IgD-negative memory B cell (primary cell): ENCODE data around the gene KDM6B. TPM values are rescaled to one million over a fixed set of nuclear protein-coding genes. Genes with fewer than 3 reads are reported as not detected.
"Not testable (repeated sequence)": the region's sequence is repeated elsewhere in the genome, so short reads cannot be mapped to it uniquely, and the experiment has no call there.

Experiments used
- H3K27ac Mint-ChIP-seq, 3 donors: one replicate each; pipeline ENCODE4 v1.8.0; 2020 to 2022; ENCODE audit warnings: mild to moderate bottlenecking in 3 of 3, mixed read lengths in 3 of 3, moderate library complexity in 1 of 3
- H3K27me3 Mint-ChIP-seq: one replicate; pipeline ENCODE4 v1.8.0; 2021; ENCODE audit warnings: mixed read lengths
- H3K36me3 Mint-ChIP-seq: one replicate; pipeline ENCODE4 v1.8.0; 2020; ENCODE audit warnings: mild to moderate bottlenecking, mixed read lengths
- H3K4me1 Mint-ChIP-seq, 3 donors: one replicate each; pipeline ENCODE4 v1.8.0; 2020 to 2022; ENCODE audit warnings: mixed read lengths in 3 of 3, mild to moderate bottlenecking in 1 of 3
- H3K4me3 Mint-ChIP-seq, 4 donors: one replicate each; pipeline ENCODE4 v1.8.0; 2020 to 2022; ENCODE audit warnings: mild to moderate bottlenecking in 4 of 4, mixed read lengths in 4 of 4, moderate library complexity in 3 of 4
- H3K9me3 Mint-ChIP-seq, 3 donors: one replicate each; pipeline ENCODE4 v1.8.0; 2020 to 2021; ENCODE audit warnings: mixed read lengths in 3 of 3, mild to moderate bottlenecking in 1 of 3
- polyA plus RNA-seq: library from polyadenylated mRNA; unstranded; fragments of 300-500 nt; fragmentation: Illumina TruSeq; gene quantifications from one replicate; pipeline ENCODE4 v1.2.3, GENCODE V29; 2021

KDM6B gene
- polyA plus RNA-seq, 1 donor from 2014 or later: 1.9 TPM

DNA sequence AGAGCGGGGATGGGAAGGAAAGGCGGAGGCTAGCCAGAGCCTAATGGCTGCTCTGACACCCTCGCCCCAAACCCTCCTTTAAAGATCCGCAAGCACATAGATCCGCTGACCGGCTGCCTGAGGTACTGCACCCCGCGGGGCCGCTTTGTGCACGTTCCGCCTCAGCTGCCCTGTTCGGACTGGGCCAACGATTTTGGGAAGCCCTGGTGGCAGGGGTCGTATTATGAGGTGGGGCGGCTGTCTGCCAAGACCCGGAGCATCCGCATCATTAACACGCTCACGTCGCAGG is 24.4 kb downstream of the KDM6B start:
- Mint-ChIP-seq H3K9me3 (no peaks in the 10 kb centered on the region), H3K4me3 (no peak overlapping the region), H3K4me1 (peaks cover 10 to 24% (median 11%) of the 10 kb centered on the region in 3 donors), H3K36me3 (no peaks in the 10 kb centered on the region), H3K27ac (no peak overlapping the region), H3K27me3 (no peaks in the 10 kb centered on the region)

DNA sequence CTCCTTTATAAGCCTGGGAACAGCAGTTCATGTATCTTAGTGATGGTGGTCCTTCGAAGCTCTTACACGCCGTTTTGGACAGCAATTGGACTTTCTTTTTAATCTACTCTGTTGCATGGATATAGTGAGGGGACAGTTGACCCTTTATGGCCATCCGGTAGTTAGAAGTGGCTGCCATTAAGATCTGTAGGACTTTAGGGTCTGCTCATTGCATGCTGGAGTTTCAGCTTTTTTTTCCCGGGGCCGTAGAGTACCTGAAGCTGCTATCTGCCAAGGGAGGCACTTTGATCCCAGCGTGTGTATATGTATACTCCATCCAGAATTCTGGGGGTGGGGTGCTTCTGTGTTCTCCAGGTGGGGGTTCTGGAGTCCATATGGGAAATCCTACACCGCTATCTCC is 25.0 kb downstream of the KDM6B start:
- Mint-ChIP-seq H3K4me1 (peaks cover 10 to 24% (median 11%) of the 10 kb centered on the region in 3 donors), H3K36me3 (peaks cover 2% of the 10 kb centered on the region), H3K4me3 (no peak overlapping the region), H3K27ac (no peak overlapping the region), H3K27me3 (no peaks in the 10 kb centered on the region), H3K9me3 (no peaks in the 10 kb centered on the region)

- Mint-ChIP-seq H3K9me3 (no peaks in the 10 kb centered on the region), H3K36me3 (peaks cover 2% of the 10 kb centered on the region), H3K4me1 (peaks cover 5 to 17% (median 10%) of the 10 kb centered on the region in 3 donors), H3K27ac (no peak overlapping the region), H3K4me3 (peak overlapping the region in 1 of 4 donors; percentile 33), H3K27me3 (no peaks in the 10 kb centered on the region)
Observed at GRCh38 chr17:7862692-7863437, 28.8 kb downstream of the KDM6B start.

DNA sequence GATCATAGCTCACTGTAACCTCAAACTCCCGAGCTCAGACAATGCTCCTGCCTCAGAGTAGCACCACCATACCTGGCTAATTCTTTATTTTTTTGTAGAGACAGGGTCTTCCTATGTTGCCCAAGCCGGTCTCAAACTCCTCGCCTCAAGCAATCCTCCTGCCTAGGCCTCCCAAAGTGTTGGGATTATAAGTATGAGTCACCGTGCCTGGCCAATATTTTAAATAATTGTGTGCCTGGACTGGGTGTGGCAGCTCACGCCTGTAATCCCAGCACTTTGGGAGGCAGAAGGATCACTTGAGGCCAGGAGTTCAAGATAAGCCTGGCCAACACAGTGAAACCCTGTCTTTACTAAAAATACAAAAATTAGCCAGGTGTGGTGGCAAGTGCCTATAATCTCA is 30.4 kb downstream of the KDM6B start:
- not testable (repeated sequence) for H3K9me3 Mint-ChIP-seq, H3K36me3 Mint-ChIP-seq, H3K27me3 Mint-ChIP-seq, H3K27ac Mint-ChIP-seq, H3K4me3 Mint-ChIP-seq
- peaks cover 4 to 12% (median 5%) of the 10 kb centered on the region in 3 donors for H3K4me1 Mint-ChIP-seq

DNA sequence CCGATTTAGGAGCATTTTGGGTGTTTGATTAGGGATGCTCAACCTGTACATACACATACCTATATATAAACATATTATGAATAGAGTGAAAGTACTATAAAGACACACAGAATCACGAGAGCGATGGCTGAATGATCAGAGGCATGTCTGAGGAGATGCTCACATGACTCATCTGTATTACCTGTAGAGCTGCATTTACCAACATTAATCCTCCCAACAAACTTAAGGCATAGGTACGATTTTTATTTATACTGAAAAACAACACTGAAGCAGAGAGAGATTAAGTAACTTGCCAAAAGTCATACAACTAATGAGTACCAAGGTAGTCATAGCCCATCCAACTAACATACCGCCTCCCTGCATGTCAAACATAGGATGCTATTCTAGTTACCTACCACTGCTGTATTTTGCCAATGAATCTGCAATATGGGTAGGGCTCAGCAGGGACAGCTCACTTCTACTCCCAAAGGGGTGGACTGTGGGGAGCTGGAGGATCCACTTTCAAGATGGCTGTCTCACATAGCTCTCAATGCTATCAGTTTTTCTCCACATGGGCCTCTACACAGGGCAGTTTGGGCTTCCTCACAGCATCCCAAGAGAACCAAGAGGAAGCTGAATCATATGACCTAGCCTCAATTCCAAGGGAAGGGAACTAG is 31.1 kb downstream of the KDM6B start:
- no peak overlapping the region for H3K27ac Mint-ChIP-seq
- peaks cover 4 to 9% (median 5%) of the 10 kb centered on the region in 3 donors for H3K4me1 Mint-ChIP-seq
- H3K36me3 Mint-ChIP-seq: peaks cover 2% of the 10 kb centered on the region

GRCh38 chr17:7867881-7868329 is 33.9 kb downstream of the KDM6B start:
- Mint-ChIP-seq H3K4me3 (no peak overlapping the region), H3K4me1 (peaks cover under 1 to 6% (median under 1%) of the 10 kb centered on the region in 3 donors), H3K27ac (peak overlapping the region in 1 of 3 donors; percentile 18), H3K9me3 (no peaks in the 10 kb centered on the region), H3K27me3 (no peaks in the 10 kb centered on the region), H3K36me3 (peaks cover 5% of the 10 kb centered on the region)

More for the DNA sequence above, 31.1 kb downstream of the KDM6B start:
- H3K4me3 Mint-ChIP-seq: no peak overlapping the region
- no peaks in the 10 kb centered on the region for H3K27me3 Mint-ChIP-seq
- H3K9me3 Mint-ChIP-seq: no peaks in the 10 kb centered on the region

GRCh38 chr17:7873051-7873450 is 39.0 kb downstream of the KDM6B start:
- Mint-ChIP-seq H3K9me3 (no peaks in the 10 kb centered on the region), H3K4me1 (peaks cover 0 to 5% (median 0%) of the 10 kb centered on the region in 3 donors), H3K4me3 (no peak overlapping the region), H3K27ac (no peak overlapping the region), H3K36me3 (peaks cover 3% of the 10 kb centered on the region), H3K27me3 (no peaks in the 10 kb centered on the region)

- H3K36me3 Mint-ChIP-seq: peaks cover 3% of the 10 kb centered on the region
- H3K4me3 Mint-ChIP-seq: no peak overlapping the region
- no peaks in the 10 kb centered on the region for H3K9me3 Mint-ChIP-seq
- no peak overlapping the region for H3K27ac Mint-ChIP-seq
- peaks cover 0 to 4% (median 0%) of the 10 kb centered on the region in 3 donors for H3K4me1 Mint-ChIP-seq
- no peaks in the 10 kb centered on the region for H3K27me3 Mint-ChIP-seq
Observed at GRCh38 chr17:7875804-7876370, 41.9 kb downstream of the KDM6B start.

DNA sequence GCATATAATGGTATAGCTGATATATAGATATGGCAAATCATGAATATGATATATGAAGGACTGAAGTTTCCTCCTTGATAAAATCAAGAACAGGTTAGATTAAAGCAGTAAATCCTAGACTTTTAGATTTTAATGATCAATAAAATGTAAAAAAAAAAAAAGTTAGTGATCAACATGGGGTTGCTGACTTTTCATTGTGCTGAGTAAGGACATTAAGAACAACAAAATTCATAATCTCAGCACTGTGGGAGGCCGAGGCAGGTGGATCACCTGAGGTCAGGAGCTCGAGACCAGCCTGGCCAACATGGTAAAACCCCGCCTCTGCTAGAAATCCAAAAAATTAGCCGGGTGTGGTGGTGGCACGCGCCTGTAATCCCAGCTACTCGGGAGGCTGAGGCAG is 44.2 kb downstream of the KDM6B start:
- H3K9me3 Mint-ChIP-seq: no peaks in the 10 kb centered on the region
- H3K4me1 Mint-ChIP-seq: peaks cover 0 to 4% (median 0%) of the 10 kb centered on the region in 3 donors
- no peak overlapping the region for H3K27ac Mint-ChIP-seq
- no peaks in the 10 kb centered on the region for H3K36me3 Mint-ChIP-seq
- H3K27me3 Mint-ChIP-seq: no peaks in the 10 kb centered on the region
- no peak overlapping the region for H3K4me3 Mint-ChIP-seq

- Mint-ChIP-seq H3K4me1 (peaks cover 0 to 4% (median 2%) of the 10 kb centered on the region in 3 donors), H3K4me3 (no peak overlapping the region), H3K9me3 (no peaks in the 10 kb centered on the region), H3K27ac (no peak overlapping the region), H3K36me3 (no peaks in the 10 kb centered on the region), H3K27me3 (no peaks in the 10 kb centered on the region)
Observed at GRCh38 chr17:7880076-7880868, 46.3 kb downstream of the KDM6B start.

DNA sequence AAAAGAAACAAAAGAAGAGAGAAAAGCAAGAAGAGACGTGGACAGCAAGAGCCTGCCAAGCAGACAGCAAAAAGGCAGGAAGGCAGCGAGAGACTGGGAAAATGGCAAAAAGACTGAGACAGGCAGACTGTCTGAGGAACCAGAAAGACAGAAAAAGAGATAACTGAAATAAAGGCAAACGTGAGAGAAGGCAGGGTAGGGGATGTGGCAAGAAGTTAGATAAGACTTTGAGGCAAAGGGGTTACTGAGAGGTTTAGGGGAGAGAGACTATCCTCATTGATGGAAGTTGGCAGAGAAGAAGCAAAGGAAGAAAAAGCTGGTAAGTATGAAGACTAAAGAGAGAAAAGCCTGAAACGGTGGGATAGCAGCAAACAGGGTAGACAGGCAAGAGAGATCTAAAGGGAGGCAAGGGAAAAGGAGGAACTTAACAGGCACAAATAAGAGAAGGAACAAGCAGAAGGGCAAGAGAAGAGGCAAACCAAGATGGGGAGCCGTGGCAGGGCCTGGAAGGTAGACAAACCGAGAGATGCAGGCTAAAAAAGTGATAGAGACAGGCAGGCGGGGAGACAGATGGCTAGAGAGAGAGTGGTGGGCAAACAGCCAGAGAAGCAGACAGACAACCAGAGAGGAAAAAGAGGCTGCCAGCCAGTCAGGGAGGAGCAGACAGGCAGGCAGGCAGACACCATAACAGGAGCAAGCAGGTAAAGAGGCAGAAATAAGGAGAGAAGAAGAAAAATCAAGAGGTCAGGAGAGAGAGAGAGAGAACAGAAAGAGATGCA is 47.4 kb downstream of the KDM6B start:
- Mint-ChIP-seq H3K4me3 (no peak overlapping the region), H3K9me3 (no peaks in the 10 kb centered on the region), H3K4me1 (peaks cover 0 to 2% (median 0%) of the 10 kb centered on the region in 3 donors)

GRCh38 chr17:7882068-7882467 is 48.1 kb downstream of the KDM6B start:
- no peaks in the 10 kb centered on the region for H3K9me3 Mint-ChIP-seq
- H3K36me3 Mint-ChIP-seq: no peaks in the 10 kb centered on the region
- H3K27ac Mint-ChIP-seq: no peak overlapping the region
- no peak overlapping the region for H3K4me3 Mint-ChIP-seq
- peaks cover 0 to 2% (median 0%) of the 10 kb centered on the region in 3 donors for H3K4me1 Mint-ChIP-seq
- no peaks in the 10 kb centered on the region for H3K27me3 Mint-ChIP-seq

More for the DNA sequence above, 47.4 kb downstream of the KDM6B start:
- Mint-ChIP-seq H3K27me3 (no peaks in the 10 kb centered on the region), H3K36me3 (no peaks in the 10 kb centered on the region), H3K27ac (no peak overlapping the region)

DNA sequence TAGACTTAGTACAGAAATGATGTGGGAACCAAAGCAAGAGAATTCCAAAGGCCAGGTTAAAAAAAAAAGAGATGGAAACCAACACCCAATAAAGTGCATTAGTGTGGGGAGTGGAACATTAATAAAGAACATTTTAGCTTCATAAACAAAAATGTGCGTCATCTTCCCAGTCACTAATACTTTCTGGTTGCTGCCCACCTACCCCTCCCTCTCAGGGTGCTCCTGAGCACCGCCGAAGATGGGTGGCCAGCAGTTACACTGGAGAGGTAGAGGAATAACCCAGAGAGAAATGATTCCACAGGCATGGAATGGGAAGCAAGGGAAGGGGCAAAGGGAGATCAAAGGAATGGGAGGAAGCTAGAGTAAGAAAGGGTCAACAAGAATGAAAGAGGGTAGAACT is 48.6 kb downstream of the KDM6B start:
- Mint-ChIP-seq H3K36me3 (no peaks in the 10 kb centered on the region), H3K4me3 (no peak overlapping the region), H3K4me1 (peaks cover 0 to 2% (median 0%) of the 10 kb centered on the region in 3 donors), H3K27me3 (no peaks in the 10 kb centered on the region), H3K9me3 (no peaks in the 10 kb centered on the region), H3K27ac (no peak overlapping the region)
